ENCODE data around the gene NFAM1.

- TF ChIP-seq MAX (IDR thresholded peaks at IDR 0.05) = no peak
- no peak for TF ChIP-seq REST (IDR thresholded peaks at IDR 0.05; ENCODE audit: low read depth)
- no peak for TF ChIP-seq CTCF (IDR thresholded peaks at IDR 0.05 in 2 of 3, conservative IDR thresholded peaks at IDR 0.05 in 1 of 3; ENCODE audit: borderline replicate concordance in 1 of 3, insufficient read depth in 1 of 3, low read depth in 2 of 3, low read length in 2 of 3)
- TF ChIP-seq EZH2 (IDR thresholded peaks at IDR 0.05) = no peak
Observed at GRCh38 chr22:42442748-42443147, 10.5 kb upstream of the NFAM1 start.
